Body of pancreas (tissue), 4 donors: Measurements from ENCODE around the gene ORC4. TPM values are rescaled to one million over a fixed set of nuclear protein-coding genes. Genes with fewer than 3 reads are reported as not detected.

Experiments used
- ATAC-seq: fragments of 150-250 bp; one replicate; pipeline ENCODE4 v1.9.1; 2016
- DNase-seq, 4 donors: peaks; one replicate each; pipeline ENCODE4 v3.0.0-alpha.2; 2019
- H3K27ac ChIP-seq, 4 donors: fragments of 200-600 bp; sonication (generic); 1 replicate in 3 of 4; 2 replicates in 1 of 4; pipeline versions ENCODE4 v1.5.1 to v1.6.1; 2016 to 2019; ENCODE audit warnings: mild to moderate bottlenecking in 1 of 4, mixed read lengths in 1 of 4, moderate library complexity in 1 of 4
- H3K27me3 ChIP-seq, 2 donors: fragments of 200-600 bp; sonication (generic); one replicate each; pipeline ENCODE4 v1.6.0; 2016; ENCODE audit warnings: mild to moderate bottlenecking in 1 of 2
- H3K36me3 ChIP-seq, 2 donors: fragments of 200-600 bp; sonication (generic); replicated peaks in 1 of 2; 2 replicates each; pipeline ENCODE4 v1.5.1; 2016; ENCODE audit warnings: low read depth in 2 of 2; ENCODE audit not compliant: insufficient read depth in 1 of 2
- H3K4me1 ChIP-seq: fragments of 200-600 bp; sonication (generic); one replicate; pipeline ENCODE4 v1.6.0; 2016
- H3K4me3 ChIP-seq, 2 donors: fragments of 200-600 bp; sonication (generic); 1 replicate in 1 of 2; 2 replicates in 1 of 2; pipeline ENCODE4 v1.5.1; 2016 to 2019
- H3K9me3 ChIP-seq, 3 donors: fragments of 200-600 bp; sonication (generic); 1 replicate in 2 of 3; 2 replicates in 1 of 3; pipeline ENCODE4 v1.5.1; 2016
- CTCF ChIP-seq, 7 experiments: fragments of 450-650 bp in 4 of 7; fragments of 200-600 bp in 3 of 7; sonication (generic) in 3 of 7; IDR thresholded peaks; one replicate each; pipeline ENCODE4 v1.5.1; 2016 to 2019; ENCODE audit warnings: antibody characterized with exemption in 7 of 7
- POLR2A ChIP-seq, 3 donors: fragments of 450-650 bp; IDR thresholded peaks; one replicate each; pipeline ENCODE4 v1.6.1; 2016; ENCODE audit warnings: antibody characterized with exemption in 3 of 3, mild to moderate bottlenecking in 2 of 3
- WGBS, 2 donors: methylation state at CpG; one replicate each; pipeline ENCODE4 v1.1.5; 2017; 5-methylcytosine and 5-hydroxymethylcytosine counted together
- intact Hi-C: fragments of 100-400 bp; cut with DNase I; formaldehyde crosslinking; loops from one replicate; pipeline ENCODE4 v1.15.1; 2023
- total RNA-seq, 2 donors: library from RNA; depleted of rRNA; stranded (reverse); fragments of >200 nt; gene quantifications; one replicate each; pipeline ENCODE4 v1.1.0, GENCODE V29; 2016

The ORC4 gene
- total RNA-seq, 2 donors from 2014 or later, result 10.9 to 20.0 TPM

- no peak overlapping the region for H3K27ac ChIP-seq
- DNase-seq, result no peak
- intact Hi-C loops, result no loop called here
These were observed 131.9 kb downstream of the ORC4 start for GRCh38 chr2:147888680-147889079.

GRCh38 chr2:147886136-147886535 is 134.4 kb downstream of the ORC4 start:
- H3K4me3 ChIP-seq, result no peak overlapping the region
- H3K36me3 ChIP-seq, result no peaks in the 10 kb centered on the region
- 89 to 93% methylated on average over 2 of the region's 2 CpGs for WGBS, 2 donors
- H3K27ac ChIP-seq, result no peak overlapping the region
- no peaks in the 10 kb centered on the region for H3K9me3 ChIP-seq
- intact Hi-C loops, result no loop called here
- TF ChIP-seq CTCF (IDR thresholded peaks at IDR 0.05) (no peak), POLR2A (IDR thresholded peaks at IDR 0.05) (no peak)
- H3K4me1 ChIP-seq, result peaks cover 1% of the 10 kb centered on the region
- H3K27me3 ChIP-seq, result no peaks in the 10 kb centered on the region
- no peak for DNase-seq
- ATAC-seq, result no peak

More at GRCh38 chr2:147888680-147889079, 131.9 kb downstream of the ORC4 start:
- no peak overlapping the region for H3K4me3 ChIP-seq
- no peaks in the 10 kb centered on the region for H3K36me3 ChIP-seq
- no peaks in the 10 kb centered on the region for H3K4me1 ChIP-seq
- H3K9me3 ChIP-seq, result no peaks in the 10 kb centered on the region
- WGBS, 2 donors, result 54 to 55% methylated on average over 3 of the region's 3 CpGs
- no peak for ATAC-seq
- TF ChIP-seq CTCF (IDR thresholded peaks at IDR 0.05) (no peak), POLR2A (IDR thresholded peaks at IDR 0.05) (no peak)
- H3K27me3 ChIP-seq, result no peaks in the 10 kb centered on the region

GRCh38 chr2:147884830-147885229 is 135.7 kb downstream of the ORC4 start:
- Histone ChIP-seq H3K27ac (no peak overlapping the region), H3K4me3 (no peak overlapping the region), H3K4me1 (peaks cover 8% of the 10 kb centered on the region), H3K36me3 (no peaks in the 10 kb centered on the region), H3K27me3 (no peaks in the 10 kb centered on the region), H3K9me3 (no peaks in the 10 kb centered on the region)
- intact Hi-C loops, result no loop called here
- TF ChIP-seq CTCF (IDR thresholded peaks at IDR 0.05) (no peak), POLR2A (IDR thresholded peaks at IDR 0.05) (no peak)
- no peak for DNase-seq
- ATAC-seq, result no peak

GRCh38 chr2:147882631-147883030 is 137.9 kb downstream of the ORC4 start:
- intact Hi-C loops, result no loop called here

More at GRCh38 chr2:147882631-147883030, 137.9 kb downstream of the ORC4 start:
- ATAC-seq (no peak), DNase-seq (no peak)
- no peak overlapping the region for H3K27ac ChIP-seq
- no peaks in the 10 kb centered on the region for H3K9me3 ChIP-seq
- no peaks in the 10 kb centered on the region for H3K36me3 ChIP-seq
- H3K4me1 ChIP-seq, result peaks cover 13% of the 10 kb centered on the region
- H3K4me3 ChIP-seq, result no peak overlapping the region
- TF ChIP-seq POLR2A (IDR thresholded peaks at IDR 0.05) (no peak), CTCF (IDR thresholded peaks at IDR 0.05) (no peak)
- H3K27me3 ChIP-seq, result no peaks in the 10 kb centered on the region

Other genes starting within 250 kb of the ORC4 start
- gene ACVR2A, start 175.7 kb downstream of the ORC4 start, total RNA-seq, result 10 to 100 TPM in 1 of 2 donors, 1 to 10 TPM in 1; 5.6 to 25.9 TPM
- gene MBD5, start 354 bp upstream of the ORC4 start, total RNA-seq, result 10 to 100 TPM; 20.8 to 33.5 TPM